Measurements from ENCODE around the gene GRK2. TPM values are rescaled to one million over a fixed set of nuclear protein-coding genes. Genes with fewer than 3 reads are reported as not detected.

GRK2 gene
- total RNA-seq, 1 donor from 2014 or later: 101 TPM

- DNase-seq: peak; percentile 48
- intact Hi-C loops (cut with DNase I): no loop called here
- peak overlapping the region; percentile 90 for H3K4me3 ChIP-seq
- TF ChIP-seq, protein P1, sequence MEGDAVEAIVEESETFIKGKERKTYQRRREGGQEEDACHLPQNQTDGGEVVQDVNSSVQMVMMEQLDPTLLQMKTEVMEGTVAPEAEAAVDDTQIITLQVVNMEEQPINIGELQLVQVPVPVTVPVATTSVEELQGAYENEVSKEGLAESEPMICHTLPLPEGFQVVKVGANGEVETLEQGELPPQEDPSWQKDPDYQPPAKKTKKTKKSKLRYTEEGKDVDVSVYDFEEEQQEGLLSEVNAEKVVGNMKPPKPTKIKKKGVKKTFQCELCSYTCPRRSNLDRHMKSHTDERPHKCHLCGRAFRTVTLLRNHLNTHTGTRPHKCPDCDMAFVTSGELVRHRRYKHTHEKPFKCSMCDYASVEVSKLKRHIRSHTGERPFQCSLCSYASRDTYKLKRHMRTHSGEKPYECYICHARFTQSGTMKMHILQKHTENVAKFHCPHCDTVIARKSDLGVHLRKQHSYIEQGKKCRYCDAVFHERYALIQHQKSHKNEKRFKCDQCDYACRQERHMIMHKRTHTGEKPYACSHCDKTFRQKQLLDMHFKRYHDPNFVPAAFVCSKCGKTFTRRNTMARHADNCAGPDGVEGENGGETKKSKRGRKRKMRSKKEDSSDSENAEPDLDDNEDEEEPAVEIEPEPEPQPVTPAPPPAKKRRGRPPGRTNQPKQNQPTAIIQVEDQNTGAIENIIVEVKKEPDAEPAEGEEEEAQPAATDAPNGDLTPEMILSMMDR (IDR thresholded peaks at IDR 0.05): no peak
- no peaks in the 10 kb centered on the region for H3K27me3 ChIP-seq (ENCODE audit: low read depth)
- peaks cover 100% of the 10 kb centered on the region for H3K4me1 ChIP-seq
- H3K36me3 ChIP-seq: peaks cover 21% of the 10 kb centered on the region
- peak overlapping the region; percentile 93 for H3K27ac ChIP-seq
- no peak for ATAC-seq
- H3K9me3 ChIP-seq: no peaks in the 10 kb centered on the region
Observed at GRCh38 chr11:67272327-67273259, 6.3 kb downstream of the GRK2 start.

GRCh38 chr11:67273260-67273990 is 7.2 kb downstream of the GRK2 start:
- intact Hi-C loops (cut with DNase I): no loop called here
- peaks cover 100% of the 10 kb centered on the region for H3K4me1 ChIP-seq

GRCh38 chr11:67274768-67275605 is 8.7 kb downstream of the GRK2 start:
- peak; percentile 49 for DNase-seq
- intact Hi-C loops (cut with DNase I): no loop called here
- TF ChIP-seq, protein P1 (IDR thresholded peaks at IDR 0.05): no peak
- Histone ChIP-seq H3K27ac (peak overlapping the region; percentile 93), H3K27me3 (ENCODE audit: low read depth) (no peaks in the 10 kb centered on the region), H3K9me3 (no peaks in the 10 kb centered on the region), H3K36me3 (peaks cover 18% of the 10 kb centered on the region), H3K4me1 (peaks cover 100% of the 10 kb centered on the region), H3K4me3 (peak overlapping the region; percentile 21)
- no peak for ATAC-seq

More at GRCh38 chr11:67273260-67273990, 7.2 kb downstream of the GRK2 start:
- peak overlapping the region; percentile 90 for H3K4me3 ChIP-seq
- ATAC-seq: no peak
- H3K36me3 ChIP-seq: peaks cover 16% of the 10 kb centered on the region
- H3K27me3 ChIP-seq (ENCODE audit: low read depth): no peaks in the 10 kb centered on the region
- H3K9me3 ChIP-seq: no peaks in the 10 kb centered on the region
- H3K27ac ChIP-seq: peak overlapping the region; percentile 93
- DNase-seq: no peak
- TF ChIP-seq, protein P1 (IDR thresholded peaks at IDR 0.05): no peak

GRCh38 chr11:67275606-67276409 is 9.5 kb downstream of the GRK2 start:
- peaks cover 26% of the 10 kb centered on the region for H3K36me3 ChIP-seq
- H3K27ac ChIP-seq: peak overlapping the region; percentile 93
- H3K27me3 ChIP-seq (ENCODE audit: low read depth): no peaks in the 10 kb centered on the region
- intact Hi-C loops (cut with DNase I): no loop called here
- peaks cover 100% of the 10 kb centered on the region for H3K4me1 ChIP-seq
- no peak for ATAC-seq
- H3K4me3 ChIP-seq: no peak overlapping the region
- TF ChIP-seq, protein P1 (IDR thresholded peaks at IDR 0.05): no peak
- DNase-seq: no peak
- no peaks in the 10 kb centered on the region for H3K9me3 ChIP-seq
